AG08396 (cell line): ENCODE data around the gene ELAPOR2.
"Not testable (repeated sequence)": the region's sequence is repeated elsewhere in the genome, so short reads cannot be mapped to it uniquely, and the experiment has no call there.

Source experiments
- DNase-seq: peaks from one replicate; pipeline ENCODE4 v3.0.0; 2012; ENCODE audit warnings: low spot score, mixed read lengths

Gene ELAPOR2

DNA sequence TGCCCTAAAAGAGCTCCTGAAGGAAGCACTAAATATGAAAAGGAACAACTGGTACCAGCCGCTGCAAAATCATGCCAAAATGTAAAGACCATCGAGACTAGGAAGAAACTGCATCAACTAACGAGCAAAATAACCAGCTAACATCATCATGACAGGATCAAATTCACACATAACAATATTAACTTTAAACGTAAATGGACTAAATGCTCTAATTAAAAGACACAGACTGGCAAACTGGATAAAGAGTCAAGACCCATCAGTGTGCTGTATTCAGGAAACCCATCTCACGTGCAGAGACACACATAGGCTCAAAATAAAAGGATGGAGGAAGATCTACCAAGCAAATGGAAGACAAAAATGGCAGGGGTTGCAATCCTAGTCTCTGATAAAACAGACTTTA lies 17.9 kb downstream of the ELAPOR2 start:
- not testable (repeated sequence) for DNase-seq

DNA sequence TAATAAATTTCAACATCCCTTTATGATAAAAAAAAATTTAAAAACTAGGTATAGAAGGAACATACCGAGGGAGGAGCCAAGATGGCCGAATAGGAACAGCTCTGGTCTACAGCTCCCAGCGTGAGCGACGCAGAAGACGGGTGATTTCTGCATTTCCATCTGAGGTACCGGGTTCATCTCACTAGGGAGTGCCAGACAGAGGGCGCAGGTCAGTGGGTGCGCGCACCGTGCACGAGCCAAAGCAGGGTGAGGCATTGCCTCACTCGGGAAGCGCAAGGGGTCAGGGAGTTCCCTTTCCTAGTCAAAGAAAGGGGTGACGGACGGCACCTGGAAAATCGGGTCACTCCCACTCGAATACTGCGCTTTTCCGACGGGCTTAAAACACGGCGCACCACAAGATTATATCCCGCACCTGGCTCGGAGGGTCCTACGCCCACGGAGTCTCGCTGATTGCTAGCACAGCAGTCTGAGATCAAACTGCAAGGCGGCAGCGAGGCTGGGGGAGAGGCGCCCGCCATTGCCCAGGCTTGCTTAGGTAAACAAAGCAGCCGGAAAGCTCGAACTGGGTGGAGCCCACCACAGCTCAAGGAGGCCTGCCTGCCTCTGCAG lies 19.7 kb downstream of the ELAPOR2 start:
- DNase-seq: not testable (repeated sequence)

DNA sequence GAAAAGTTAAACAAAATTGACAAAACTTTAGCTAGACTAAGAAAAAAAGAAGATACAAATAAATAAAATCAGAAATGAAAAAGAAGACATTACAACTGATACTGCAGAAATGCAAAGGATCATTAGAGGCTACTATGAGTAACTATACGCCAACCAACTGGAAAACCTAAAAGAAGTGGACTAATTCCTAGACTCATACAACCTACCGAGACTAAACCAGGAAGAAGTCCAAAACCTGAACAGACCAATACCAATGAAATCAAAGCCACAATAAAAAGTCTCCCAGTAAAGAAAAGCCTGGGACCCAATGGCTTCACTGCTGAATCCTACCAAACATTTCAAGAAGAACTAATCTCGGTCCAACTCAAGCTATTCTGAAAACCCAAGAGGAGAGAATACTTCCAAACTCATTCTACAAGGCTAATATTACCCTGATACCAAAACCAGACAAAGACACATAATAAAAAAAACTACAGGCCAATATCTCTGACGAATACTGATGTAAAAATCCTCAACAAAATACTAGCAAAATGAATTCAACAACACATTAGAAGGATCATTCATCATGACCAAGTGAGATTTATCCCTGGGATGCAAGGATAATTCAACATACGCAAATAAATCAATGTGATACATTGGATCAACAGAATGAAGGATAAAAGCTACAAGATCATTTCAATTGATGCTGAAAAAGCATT lies 20.3 kb downstream of the ELAPOR2 start:
- DNase-seq: no peak

DNA sequence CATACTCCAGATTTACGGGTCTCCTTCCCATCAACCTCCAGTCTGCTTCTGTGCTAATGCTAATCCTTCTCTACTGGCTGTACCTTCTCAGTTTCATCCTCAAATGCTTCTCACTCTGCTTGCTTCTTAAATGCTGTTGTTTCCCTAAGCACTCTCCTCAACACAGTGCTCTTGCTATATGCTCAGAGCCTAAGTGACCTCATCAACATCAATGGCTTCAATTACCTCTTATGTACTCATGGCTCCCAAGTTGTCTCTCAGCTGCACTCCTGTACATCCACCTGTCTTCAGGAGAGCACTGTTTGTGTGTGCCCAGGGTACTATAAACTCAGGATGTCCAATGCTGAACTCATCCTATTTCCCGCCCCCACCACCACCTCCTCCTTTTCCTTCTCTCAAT lies 22.5 kb downstream of the ELAPOR2 start:
- DNase-seq: no peak

DNA sequence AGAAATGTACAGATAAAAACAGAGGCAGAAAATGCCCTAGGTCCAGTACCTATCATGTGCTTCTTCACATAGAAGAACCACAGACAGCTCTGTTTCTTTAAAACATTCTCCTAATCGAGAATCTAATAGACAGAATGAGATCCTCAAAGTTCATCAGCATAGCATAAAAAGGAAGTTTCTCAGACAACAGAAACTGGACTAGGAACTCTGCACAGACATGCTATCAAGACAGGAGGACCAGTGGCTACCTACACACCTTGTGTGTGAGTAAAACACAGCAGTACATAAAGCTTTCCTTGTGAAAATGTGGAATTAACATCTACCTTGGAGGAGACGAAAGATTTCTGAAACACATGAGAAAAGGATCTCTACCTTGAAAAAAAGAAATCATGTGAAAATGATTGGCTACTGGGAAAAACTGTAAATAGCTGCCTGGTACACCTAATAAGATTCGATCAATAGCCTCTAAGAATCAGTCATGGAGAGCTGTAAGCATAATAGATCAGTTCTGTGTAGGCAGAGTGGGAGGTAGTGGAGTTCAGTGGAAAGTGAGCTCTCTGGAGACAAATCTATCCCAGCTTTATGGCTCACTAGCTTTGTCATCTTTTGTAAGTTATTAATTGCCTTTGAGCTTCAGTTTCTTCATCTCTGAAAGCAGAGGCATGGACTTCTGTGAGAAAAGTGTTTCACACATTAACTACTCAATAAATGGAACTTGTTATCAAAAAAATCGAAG lies 26.7 kb downstream of the ELAPOR2 start:
- DNase-seq: no peak

DNA sequence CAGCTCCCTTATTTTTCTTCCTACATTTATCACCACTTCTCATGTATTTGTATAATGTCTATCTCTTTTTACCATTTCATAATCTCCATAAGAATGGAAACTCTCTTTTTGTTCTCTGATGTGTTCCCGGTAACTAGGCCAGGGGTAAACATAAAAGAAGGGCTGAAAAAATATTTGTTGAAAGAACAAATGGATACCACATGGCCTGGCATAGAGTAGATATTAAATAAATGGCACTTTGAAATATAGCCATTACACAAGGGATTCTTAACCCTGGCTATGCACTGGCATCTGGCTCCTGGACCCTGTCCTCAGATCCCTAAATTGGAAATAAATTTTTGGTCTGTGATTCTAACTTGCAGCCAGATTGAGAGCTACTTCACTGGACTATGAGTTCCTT lies 30.4 kb downstream of the ELAPOR2 start:
- DNase-seq: no peak

DNA sequence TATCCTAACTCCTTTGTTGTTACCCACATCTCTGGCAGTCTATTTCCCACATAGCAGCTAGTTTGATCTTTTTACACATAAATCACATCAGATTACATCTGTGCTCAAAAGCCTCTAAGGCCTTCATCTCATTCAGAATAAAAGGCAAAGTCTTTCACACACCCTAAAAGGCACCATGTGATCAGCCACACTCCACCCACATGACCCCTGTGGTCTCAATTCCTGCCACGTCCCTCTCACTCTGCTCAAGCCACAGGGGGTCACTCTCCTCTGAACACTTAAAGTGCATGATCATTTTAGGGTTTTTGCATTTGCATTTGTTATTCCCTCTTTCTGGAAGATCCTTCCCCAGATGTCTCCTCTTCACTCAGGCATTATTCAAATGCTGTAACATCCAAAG lies 30.8 kb downstream of the ELAPOR2 start:
- no peak for DNase-seq

DNA sequence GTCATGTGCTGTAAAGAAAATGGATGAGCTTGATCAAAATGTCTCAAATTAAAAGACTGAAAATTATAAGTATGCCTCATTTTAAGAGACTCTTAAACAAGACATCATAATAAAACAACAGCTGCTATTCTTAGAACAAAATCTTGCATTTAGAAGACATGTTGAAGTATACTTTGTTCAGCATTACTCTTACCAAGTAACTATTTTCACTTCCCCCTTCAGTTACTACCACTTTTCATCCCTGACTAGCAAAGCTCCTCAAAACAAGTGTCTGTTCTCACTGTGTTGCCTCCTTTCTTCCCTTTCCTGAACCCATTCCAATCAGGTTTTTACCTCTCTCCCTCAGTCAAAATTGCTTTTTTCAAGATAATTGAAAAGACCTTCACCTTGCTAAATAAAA lies 31.6 kb downstream of the ELAPOR2 start:
- DNase-seq: no peak

DNA sequence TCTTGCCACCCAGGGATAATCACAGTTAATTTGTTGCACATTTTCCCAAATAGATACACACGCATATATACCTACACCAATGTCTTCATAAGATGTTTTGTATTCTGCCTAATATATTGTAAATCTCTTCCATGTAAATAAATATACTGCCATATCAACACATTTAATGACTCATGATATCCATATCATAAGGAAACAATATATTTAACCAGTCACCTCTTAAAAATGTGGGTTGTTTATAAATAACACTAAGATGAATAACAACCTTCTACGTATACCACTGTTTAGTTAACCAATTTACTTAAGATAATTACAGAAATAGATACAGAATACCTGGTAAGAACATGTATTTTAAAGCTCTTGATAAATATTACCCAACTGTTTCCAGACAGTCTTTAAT lies 38.2 kb downstream of the ELAPOR2 start:
- DNase-seq: no peak

DNA sequence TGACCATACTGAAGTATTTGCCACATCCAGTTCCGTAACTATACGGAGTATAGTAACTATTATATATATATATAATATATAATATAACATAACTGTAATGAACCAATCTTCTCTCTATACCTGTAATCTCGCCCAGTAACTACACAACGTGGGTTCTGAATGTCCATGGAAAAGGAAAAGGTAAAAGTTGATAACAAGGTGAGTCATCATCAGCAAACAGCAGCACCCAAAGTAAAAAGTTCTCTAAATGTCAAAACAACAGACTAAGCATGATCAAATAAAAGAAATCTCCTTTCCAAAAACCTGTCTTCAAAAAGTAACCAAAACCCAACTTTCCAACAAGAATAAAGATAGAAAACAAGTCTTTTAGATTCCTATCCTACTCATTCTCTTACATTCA lies 42.8 kb downstream of the ELAPOR2 start:
- DNase-seq: no peak

DNA sequence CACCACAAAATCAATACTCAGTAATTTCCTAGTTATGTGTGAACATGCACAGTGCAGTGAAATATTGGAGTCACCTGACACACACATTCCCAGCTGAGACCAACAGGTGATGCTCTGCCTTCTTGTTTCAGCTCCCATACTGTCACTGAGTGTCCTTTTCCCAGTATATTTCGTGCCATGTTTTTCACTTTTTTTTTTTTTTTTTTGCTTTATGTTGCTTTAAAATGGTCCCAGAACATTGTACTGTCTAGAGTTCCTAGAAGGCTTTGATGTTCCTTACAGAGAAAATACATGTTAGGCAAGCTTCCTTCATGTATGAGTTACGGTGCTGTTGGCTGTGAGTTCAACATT lies 45.6 kb downstream of the ELAPOR2 start:
- DNase-seq: no peak

DNA sequence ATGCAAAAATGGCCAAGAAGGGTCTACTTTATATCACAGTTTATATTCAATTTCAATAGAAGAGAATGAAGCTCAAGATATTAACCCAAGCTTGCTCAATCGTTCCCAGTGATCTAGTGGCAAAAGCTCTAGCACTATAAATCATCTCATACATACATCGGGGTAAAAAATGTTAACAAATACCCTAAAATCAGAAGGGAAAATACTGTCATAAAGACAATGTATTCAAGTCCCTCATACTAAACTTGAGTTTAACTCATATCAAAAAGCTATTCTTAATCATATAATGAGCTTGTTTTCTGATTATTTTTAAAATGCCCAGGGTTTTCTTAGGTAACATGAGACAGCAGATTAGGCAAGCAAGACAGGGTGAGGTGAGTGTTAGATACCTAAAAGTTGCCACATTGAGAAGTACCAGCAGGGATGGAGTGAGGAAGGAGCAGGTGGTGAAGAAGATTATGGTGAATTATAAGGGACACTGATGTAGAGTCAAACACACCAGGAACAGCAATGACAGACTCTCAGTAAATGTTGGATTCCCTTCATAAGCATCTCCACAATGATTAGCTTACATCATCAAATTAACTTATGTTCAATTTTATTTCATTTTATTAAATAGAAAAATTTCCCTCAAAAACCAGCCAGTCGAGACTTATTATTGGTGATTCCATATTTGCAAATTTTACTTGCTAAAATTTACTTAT lies 46.2 kb downstream of the ELAPOR2 start:
- DNase-seq: no peak
